Endothelial cell of umbilical vein (primary cell): ENCODE measurements around the gene ALG2. TPM values are rescaled to one million over a fixed set of nuclear protein-coding genes. Genes with fewer than 3 reads are reported as not detected.
"Not testable (repeated sequence)": the region's sequence is repeated elsewhere in the genome, so short reads cannot be mapped to it uniquely, and the experiment has no call there.

Experiments used
- BruUV-seq: library from RNA; stranded (reverse); fragments of 400-500 nt; replicated peaks from 2 replicates; lab custom pipeline; 2021; lab: Mats Ljungman, UMichigan
- CTCF ChIA-PET: fragments of 300-600, 350-600 bp; sonication (Branson Sonifier 250); formaldehyde crosslinking; loops from one replicate; lab custom pipeline; 2021; ENCODE audit warnings: antibody characterized with exemption, inconsistent platforms; lab: Charles Lee
- POLR2A ChIA-PET: fragments of 300-600, 350-600 bp; sonication (Branson Sonifier 250); formaldehyde crosslinking; loops from one replicate; lab custom pipeline; 2021; ENCODE audit warnings: antibody characterized with exemption, inconsistent platforms; lab: Charles Lee
- DNase-seq: peaks from one replicate; pipeline ENCODE4 v3.0.0-alpha.2; 2011; ENCODE audit warnings: low read depth, low spot score
- FAIRE-seq: peaks from 2 replicates; lab custom pipeline; 2011; peaks lifted over from hg19 to GRCh38; lab: Jason Lieb, UNC
- H2AFZ ChIP-seq: 2 replicates; pipeline ENCODE4 v1.6.0; 2012; ENCODE audit warnings: low read depth, low read length, control low read depth, inconsistent platforms
- H3K27ac ChIP-seq: 2 replicates; pipeline ENCODE4 v1.5.1; 2011; ENCODE audit warnings: low read depth, mild to moderate bottlenecking, control low read depth, low read length, moderate library complexity; ENCODE audit not compliant: insufficient read depth
- H3K27me3 ChIP-seq, 2 experiments: 2 replicates each; pipeline versions ENCODE4 v1.6.0 to v1.6.1; 2011; ENCODE audit warnings: low read length in 2 of 2, mixed read lengths in 1 of 2; ENCODE audit not compliant: control insufficient read depth in 2 of 2, insufficient read depth in 2 of 2
- H3K36me3 ChIP-seq, 2 experiments: 2 replicates in 1 of 2; 3 replicates in 1 of 2; pipeline ENCODE4 v1.5.1; 2011; ENCODE audit warnings: low read length in 2 of 2, mild to moderate bottlenecking in 1 of 2, moderate library complexity in 1 of 2; ENCODE audit not compliant: control insufficient read depth in 2 of 2, insufficient read depth in 2 of 2; ENCODE audit errors: extremely low read depth in 1 of 2
- H3K4me1 ChIP-seq: 3 replicates; pipeline ENCODE4 v1.5.1; 2011; ENCODE audit warnings: mild to moderate bottlenecking, low read length; ENCODE audit not compliant: control insufficient read depth, insufficient read depth; ENCODE audit errors: extremely low read depth
- H3K4me2 ChIP-seq: 2 replicates; pipeline ENCODE4 v1.6.1; 2011; ENCODE audit warnings: low read length, control low read depth, mixed read lengths; ENCODE audit not compliant: insufficient read depth
- H3K4me3 ChIP-seq, 3 experiments: fragments of 200-600 bp in 1 of 3; sonication (generic), shearing (Covaris generic) in 1 of 3; replicated peaks in 1 of 3; 2 replicates each; pipeline ENCODE4 v1.5.1; 2011 to 2016; ENCODE audit warnings: control low read depth in 3 of 3, low read length in 3 of 3, mild to moderate bottlenecking in 2 of 3, inconsistent platforms in 1 of 3, low read depth in 1 of 3, moderate library complexity in 1 of 3; ENCODE audit not compliant: insufficient read depth in 1 of 3
- H3K79me2 ChIP-seq: 2 replicates; pipeline ENCODE4 v1.6.0; 2012; ENCODE audit warnings: low read length, inconsistent platforms; ENCODE audit not compliant: control insufficient read depth, insufficient read depth
- H3K9ac ChIP-seq: replicated peaks from 2 replicates; pipeline ENCODE3; 2011; ENCODE audit warnings: low read length, control low read depth; ENCODE audit not compliant: insufficient read depth; ENCODE audit errors: extremely low read depth
- H3K9me1 ChIP-seq: replicated peaks from 3 replicates; pipeline ENCODE4 v1.6.0; 2011; ENCODE audit warnings: mild to moderate bottlenecking, low read length; ENCODE audit not compliant: control insufficient read depth, insufficient read depth; ENCODE audit errors: extremely low read depth
- H3K9me3 ChIP-seq: replicated peaks from 2 replicates; pipeline ENCODE4 v1.5.1; 2012; ENCODE audit warnings: low read length, inconsistent platforms; ENCODE audit not compliant: control insufficient read depth, insufficient read depth
- H4K20me1 ChIP-seq: replicated peaks from 2 replicates; pipeline ENCODE3; 2011; ENCODE audit warnings: mild to moderate bottlenecking, low read length; ENCODE audit not compliant: control insufficient read depth, insufficient read depth; ENCODE audit errors: extremely low read depth
- CTCF ChIP-seq, 2 donors: IDR thresholded peaks; 1 replicate in 1 of 2; 2 replicates in 1 of 2; pipeline ENCODE4 v1.5.1; 2011; ENCODE audit warnings: low read length in 2 of 2, mild to moderate bottlenecking in 2 of 2, moderate library complexity in 2 of 2, control low read depth in 1 of 2, inconsistent platforms in 1 of 2, low read depth in 1 of 2; ENCODE audit not compliant: insufficient read depth in 1 of 2; ENCODE audit errors: extremely low read depth in 1 of 2
- EZH2 ChIP-seq: IDR thresholded peaks from 2 replicates; pipeline ENCODE4 v1.6.1; 2012; ENCODE audit warnings: borderline replicate concordance, low read depth, mild to moderate bottlenecking, moderate library complexity, low read length, inconsistent platforms; ENCODE audit not compliant: severe bottlenecking
- FOS ChIP-seq: IDR thresholded peaks from 2 replicates; pipeline ENCODE4 v1.6.1; 2011; ENCODE audit warnings: mild to moderate bottlenecking, low read length, moderate library complexity, borderline replicate concordance; ENCODE audit not compliant: insufficient read depth
- GATA2 ChIP-seq: IDR thresholded peaks from 2 replicates; pipeline ENCODE4 v1.7.0; 2011; ENCODE audit warnings: low read depth, mild to moderate bottlenecking, moderate library complexity, mixed read lengths, low read length; ENCODE audit not compliant: insufficient read length, insufficient read depth
- JUN ChIP-seq: IDR thresholded peaks from 2 replicates; pipeline ENCODE4 v1.6.1; 2011; ENCODE audit warnings: borderline replicate concordance, low read depth; ENCODE audit not compliant: insufficient read length, insufficient read depth
- MAX ChIP-seq: IDR thresholded peaks from 2 replicates; pipeline ENCODE4 v1.6.1; 2011; ENCODE audit not compliant: insufficient read depth, insufficient read length
- MYC ChIP-seq: IDR thresholded peaks from one replicate; pipeline ENCODE4 v1.6.1; 2011; ENCODE audit warnings: mild to moderate bottlenecking, low read depth, low read length
- POLR2A ChIP-seq: IDR thresholded peaks from 2 replicates; pipeline ENCODE4 v1.6.1; 2012; ENCODE audit warnings: low read depth, mild to moderate bottlenecking, control low read depth, low read length
- POLR2AphosphoS5 ChIP-seq: IDR thresholded peaks from 2 replicates; pipeline ENCODE4 v1.6.1; 2012; ENCODE audit warnings: low read depth, mild to moderate bottlenecking, control low read depth, low read length, moderate library complexity; ENCODE audit not compliant: insufficient read depth
- dilution Hi-C: fragments of 300-500 bp; cut with MboI; formaldehyde crosslinking; loops from one replicate; pipeline ENCODE4 v1.15.0; 2019; ENCODE audit warnings: low sequenced_read_pairs; ENCODE audit not compliant: extremely low pct_ligation_motif_present
- intact Hi-C: fragments of 100-400 bp; cut with micrococcal nuclease; formaldehyde crosslinking; loops from one replicate; pipeline ENCODE4 v1.10.0; 2022
- polyA plus RNA-seq, 4 experiments: library from polyadenylated mRNA; depleted of rRNA in 3 of 4; stranded (reverse) in 3 of 4; unstranded in 1 of 4; fragments of >200 nt; gene quantifications; 2 replicates each; pipeline versions ENCODE4 v1.2.1 to v1.2.3, GENCODE V29; 2011 to 2012; ENCODE audit warnings: missing spikeins in 1 of 4
- total RNA-seq: library from RNA; stranded (reverse); gene quantifications from 2 replicates; pipeline ENCODE4 v1.2.3, GENCODE V29; 2021

Gene ALG2
- total and polyA plus RNA-seq, 2 donors (not counting 3 experiments of a cell fraction or from before 2014, with no cell fraction given) = 32.4 to 40.7 TPM

- H3K27me3 ChIP-seq = peaks cover 0 to 19% of the 10 kb centered on the region in 2 experiments
- no peak for FAIRE-seq
- no peaks in the 10 kb centered on the region for H4K20me1 ChIP-seq
- no peaks in the 10 kb centered on the region for H3K36me3 ChIP-seq
- ChIA-PET CTCF (interaction anchor here (0.6 to 5.1 kb wide), 7 partner anchors 8 to 1128 kb away, joined by 3 to 20 read pairs (median 3); no protein-coding TSS in a partner anchor), POLR2A (interaction anchor here (0.5 to 1.0 kb wide), 2 partner anchors 9 to 25 kb away, joined by 5 to 10 read pairs; partner anchors contain the start of genes ALG2 and SEC61B)
- BruUV-seq = no TSS peak
- DNase-seq = no peak
- no peak overlapping the region for H3K27ac ChIP-seq
- no peaks in the 10 kb centered on the region for H3K79me2 ChIP-seq
- H3K4me1 ChIP-seq = no peaks in the 10 kb centered on the region
- H3K4me3 ChIP-seq = no peak overlapping the region
- TF ChIP-seq MAX (no peak), EZH2 (no peak), MYC (no peak), FOS (no peak), JUN (no peak), CTCF (IDR thresholded peaks at IDR 0.05; ENCODE audit: extremely low read depth in 1 of 2, insufficient read depth in 1 of 2, low read depth in 1 of 2, low read length in 2 of 2) (no peak), POLR2AphosphoS5 (no peak), GATA2 (no peak), POLR2A (no peak)
- H3K4me2 ChIP-seq = no peak overlapping the region
- intact Hi-C loops (no loop called here), dilution Hi-C loops (no loop called here)
- H3K9me1 ChIP-seq = no peaks in the 10 kb centered on the region
- no peak overlapping the region for H3K9ac ChIP-seq
- no peaks in the 10 kb centered on the region for H3K9me3 ChIP-seq
- H2AFZ ChIP-seq = no peak overlapping the region
Observed at GRCh38 chr9:99197124-99197630, 24.6 kb downstream of the ALG2 start.

GRCh38 chr9:99196484-99196883 lies 25.3 kb downstream of the ALG2 start:
- H2AFZ ChIP-seq, H4K20me1 ChIP-seq, H3K27ac ChIP-seq, H3K9ac ChIP-seq, dilution Hi-C loops, POLR2A ChIA-PET, H3K4me3 ChIP-seq, DNase-seq, H3K36me3 ChIP-seq, H3K9me1 ChIP-seq, H3K4me2 ChIP-seq, H3K79me2 ChIP-seq, H3K4me1 ChIP-seq, BruUV-seq, FAIRE-seq, H3K9me3 ChIP-seq, intact Hi-C loops: not testable (repeated sequence)
- CTCF ChIA-PET = interaction anchor here (0.6 to 5.1 kb wide), 5 partner anchors 9 to 36 kb away, joined by 3 to 20 read pairs (median 3); no protein-coding TSS in a partner anchor
- H3K27me3 ChIP-seq = peaks cover 2 to 21% of the 10 kb centered on the region in 2 experiments
